HepG2 (cell line): ENCODE data around the gene ZNF687. TPM values are rescaled to one million over a fixed set of nuclear protein-coding genes. Genes with fewer than 3 reads are reported as not detected.

ENCODE experiments used
- CEBPG ChIP-seq: IDR thresholded peaks from 2 replicates; pipeline ENCODE4 v1.6.1; 2016
- CENPX ChIP-seq: sonication (generic); formaldehyde crosslinking; IDR thresholded peaks from 2 replicates; pipeline ENCODE4 v1.9.0; 2021; ENCODE audit warnings: mild to moderate bottlenecking, missing genetic modification reagents, moderate library complexity
- CHCHD3 ChIP-seq: sonication (generic); formaldehyde crosslinking; IDR thresholded peaks from 2 replicates; pipeline ENCODE4 v1.8.0; 2022; ENCODE audit warnings: mild to moderate bottlenecking, missing genetic modification reagents, moderate library complexity
- GPBP1L1 ChIP-seq: sonication (generic); formaldehyde crosslinking; IDR thresholded peaks from 2 replicates; pipeline ENCODE4 v1.5.0; 2020; ENCODE audit warnings: mild to moderate bottlenecking, missing genetic modification reagents
- KLF16 ChIP-seq, 2 experiments: sonication (generic) in 1 of 2; formaldehyde crosslinking in 1 of 2; IDR thresholded peaks; 2 replicates each; pipeline versions ENCODE4 v1.6.1 to v1.8.0; 2016 to 2023; ENCODE audit warnings: missing genetic modification reagents in 2 of 2, missing compliant biosample characterization in 1 of 2
- MED13 ChIP-seq: sonication (generic); formaldehyde crosslinking; IDR thresholded peaks from 2 replicates; pipeline ENCODE4 v1.5.0; 2020; ENCODE audit warnings: missing genetic modification reagents
- NR0B2 ChIP-seq: sonication (generic); formaldehyde crosslinking; IDR thresholded peaks from 2 replicates; pipeline ENCODE4 v1.4.0; 2020; ENCODE audit warnings: mild to moderate bottlenecking, missing genetic modification reagents
- SRSF1 ChIP-seq: fragments of 200-400 bp; formaldehyde crosslinking; optimal IDR thresholded peaks from 2 replicates; pipeline ENCODE3; 2017; ENCODE audit warnings: mild to moderate bottlenecking, low read depth, low read length, moderate library complexity
- UBTF ChIP-seq: sonication (generic); formaldehyde crosslinking; IDR thresholded peaks from 2 replicates; pipeline ENCODE4 v1.4.0; 2020; ENCODE audit warnings: mild to moderate bottlenecking, missing genetic modification reagents
- ZNF3 ChIP-seq: IDR thresholded peaks from 2 replicates; pipeline ENCODE4 v1.7.0; 2017; ENCODE audit warnings: inconsistent platforms
- ZNF318 ChIP-seq: sonication (generic); formaldehyde crosslinking; IDR thresholded peaks from 2 replicates; pipeline ENCODE4 v1.4.0; 2020; ENCODE audit warnings: mild to moderate bottlenecking, missing genetic modification reagents
- ZNF558 ChIP-seq: sonication (generic); formaldehyde crosslinking; IDR thresholded peaks from 2 replicates; pipeline ENCODE4 v1.9.0; 2022; ENCODE audit warnings: mild to moderate bottlenecking, missing genetic modification reagents, borderline replicate concordance
- ZNF564 ChIP-seq: sonication (generic); formaldehyde crosslinking; IDR thresholded peaks from 2 replicates; pipeline ENCODE4 v1.8.1; 2023; ENCODE audit warnings: mild to moderate bottlenecking, missing genetic modification reagents
- polyA plus RNA-seq, 8 experiments: library from polyadenylated mRNA; depleted of rRNA in 3 of 8; stranded (reverse) in 7 of 8; unstranded in 1 of 8; fragments of >200 nt; fragmentation: Illumina TruSeq in 4 of 8; extraction: Trizol in 4 of 8; gene quantifications; 2 replicates each; pipeline versions ENCODE4 v1.2.1 to v1.2.3, GENCODE V29; 2011 to 2016; ENCODE audit warnings: low read depth in 4 of 8, missing spikeins in 1 of 8, mixed read lengths in 1 of 8; ENCODE audit not compliant: insufficient read depth in 1 of 8
- total RNA-seq, 5 experiments: library from RNA; depleted of rRNA; stranded (reverse); fragments of >200 nt; fragmentation: Illumina TruSeq; extraction: Trizol; gene quantifications; 2 replicates each; pipeline ENCODE4 v1.2.3, GENCODE V29; 2016; ENCODE audit warnings: low read depth in 1 of 5

The ZNF687 gene
- total and polyA plus RNA-seq, 2 of the 13 experiments (the other 11 are each of a cell fraction or from before 2014, with no cell fraction given) = 14.1 to 16.5 TPM

GRCh38 chr1:151282883-151283725 lies 1.0 kb downstream of the ZNF687 start (continued):
- TF ChIP-seq UBTF (CRISPR knock-in tag) (0 out of 2 replicates have a peak, but pooled peaks have one; percentile 7), CEBPG (CRISPR knock-in tag) (no peak), ZNF3 (CRISPR knock-in tag) (no peak), SRSF1 (no peak), GPBP1L1 (no peak), CENPX (CRISPR knock-in tag) (no peak), CHCHD3 (no peak), ZNF564 (no peak), NR0B2 (no peak), KLF16 (CRISPR knock-in tag; IDR thresholded peaks at IDR 0.05) (no peak), MED13 (CRISPR knock-in tag) (no peak), ZNF558 (0 out of 2 replicates have a peak, but pooled peaks have one; percentile 46), ZNF318 (CRISPR knock-in tag) (no peak)
